GM19351 (cell line): ENCODE data around the gene PRRC2C.
"Not testable (repeated sequence)": the region's sequence is repeated elsewhere in the genome, so short reads cannot be mapped to it uniquely, and the experiment has no call there.

Source experiments
- ATAC-seq: cut with Tn5 transposase; IDR thresholded peaks from one replicate; pipeline ENCODE4 v1.9.1; 2021; ENCODE audit warnings: mild to moderate bottlenecking, moderate library complexity; ENCODE audit not compliant: unreplicated experiment

The PRRC2C gene

DNA sequence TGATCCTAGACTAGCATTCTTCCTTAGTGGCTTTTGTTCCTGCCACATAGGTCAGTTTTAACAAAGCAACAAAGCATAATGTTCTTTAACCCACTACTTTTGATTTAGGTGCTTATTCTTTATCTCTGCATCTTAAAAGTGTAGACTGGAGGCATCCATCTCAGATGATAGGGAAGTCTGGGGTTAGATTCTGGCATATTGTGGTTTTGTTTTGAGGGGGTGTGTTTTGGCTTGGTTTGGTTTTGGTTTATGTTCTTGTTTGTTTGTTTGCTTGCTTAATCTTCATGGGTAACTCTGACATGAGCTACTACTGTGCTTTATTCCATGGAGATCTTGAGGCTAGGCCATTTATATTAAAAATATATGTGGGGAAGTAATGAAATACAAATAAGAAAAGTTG lies 96.4 kb downstream of the PRRC2C start:
- ATAC-seq: no peak

DNA sequence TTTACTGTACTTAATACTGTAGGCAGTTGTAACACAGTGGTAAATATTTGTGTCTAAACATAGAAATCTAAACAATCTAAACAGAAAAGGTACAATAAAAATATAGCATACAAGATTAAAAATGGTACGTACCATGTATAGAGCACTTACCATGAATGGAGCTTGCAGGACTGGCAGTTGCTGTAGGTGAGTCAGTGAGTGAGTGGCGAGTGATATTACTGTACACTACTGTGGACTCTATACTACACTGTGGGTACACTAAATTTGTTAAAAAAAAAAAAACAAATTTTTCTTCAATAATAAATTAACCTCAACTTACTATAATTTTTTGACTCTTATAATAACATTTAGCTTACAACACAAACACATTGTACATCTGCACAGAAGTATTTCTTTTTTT lies 97.3 kb downstream of the PRRC2C start:
- ATAC-seq: no peak

DNA sequence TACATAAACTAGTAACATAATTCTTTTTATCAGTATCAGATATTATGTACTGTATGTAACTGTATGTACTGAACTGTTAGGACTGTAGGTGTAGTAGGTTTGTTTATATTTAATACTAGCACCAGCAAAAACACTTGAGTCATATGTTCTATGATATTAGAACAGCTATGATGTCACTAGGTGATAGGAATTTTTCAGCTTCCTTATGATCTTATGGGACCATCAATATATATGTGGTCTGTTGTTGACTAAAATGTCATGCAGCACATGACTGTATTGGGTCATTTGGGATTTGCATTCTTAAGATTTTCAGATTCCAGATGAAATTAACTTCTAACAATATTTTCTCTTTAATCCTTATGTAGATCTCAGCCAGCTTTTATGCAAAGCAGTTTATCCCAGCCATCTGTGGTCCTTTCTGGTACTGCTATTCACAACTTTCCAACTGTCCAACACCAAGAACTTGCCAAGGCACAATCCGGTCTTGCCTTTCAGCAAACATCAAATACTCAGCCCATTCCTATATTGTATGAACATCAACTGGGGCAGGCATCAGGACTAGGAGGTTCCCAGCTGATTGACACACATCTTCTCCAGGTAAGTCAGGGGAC lies 98.4 kb downstream of the PRRC2C start:
- ATAC-seq: no peak

DNA sequence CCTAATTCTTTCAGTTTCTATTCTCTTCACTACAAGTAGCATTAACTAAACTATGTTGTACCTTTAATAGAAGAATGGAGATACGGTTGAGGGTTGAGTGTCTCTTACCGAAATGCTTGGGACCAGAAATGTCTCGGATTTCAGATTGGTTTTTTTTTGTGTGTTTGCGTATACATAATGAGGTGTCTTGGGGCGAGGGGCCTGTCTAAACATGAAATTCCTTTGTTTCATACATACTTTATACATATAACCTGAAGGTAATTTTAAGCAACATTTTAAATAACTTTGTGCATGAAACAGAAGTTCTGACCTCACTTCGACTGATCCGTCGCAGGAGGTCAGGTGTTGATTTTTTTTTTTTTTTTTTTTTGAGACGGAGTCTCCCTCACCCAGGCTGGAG lies 100.4 kb downstream of the PRRC2C start:
- ATAC-seq: no peak

DNA sequence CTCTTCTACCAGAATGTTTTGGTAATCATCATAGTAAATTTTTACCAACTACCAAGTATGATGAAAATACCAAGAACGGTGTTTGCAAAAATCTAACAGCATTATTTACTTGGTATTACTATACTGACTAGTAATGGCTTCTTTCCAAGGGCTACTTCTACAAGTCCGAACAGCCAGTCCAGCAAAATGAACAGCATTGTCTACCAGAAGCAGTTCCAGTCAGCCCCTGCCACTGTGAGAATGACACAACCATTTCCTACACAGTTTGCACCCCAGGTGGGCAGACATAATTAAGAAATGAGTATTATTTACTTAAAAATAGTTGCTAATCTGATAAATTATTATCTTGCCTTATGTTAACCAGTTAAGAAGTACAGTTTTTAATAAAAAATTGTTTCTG lies 102.9 kb downstream of the PRRC2C start:
- ATAC-seq: no peak

DNA sequence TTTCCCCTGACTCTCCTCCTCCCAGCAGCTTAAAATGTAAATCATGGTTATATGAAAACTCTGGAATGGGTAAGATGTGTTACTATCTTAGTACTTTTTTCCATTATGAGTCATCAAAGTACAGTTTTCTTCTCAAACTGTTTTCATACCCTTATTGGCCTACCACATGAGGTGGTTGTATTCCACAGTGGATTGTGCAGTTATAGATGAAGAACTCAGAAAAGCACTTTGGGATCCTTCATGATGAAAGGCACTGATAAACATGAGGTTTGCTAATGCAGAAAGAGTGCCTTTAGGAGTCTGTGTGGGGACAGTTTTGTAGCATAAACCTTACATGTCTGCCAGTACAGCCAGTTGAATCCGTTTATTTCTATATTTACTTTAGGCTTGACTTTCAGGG lies 104.7 kb downstream of the PRRC2C start:
- no peak for ATAC-seq

DNA sequence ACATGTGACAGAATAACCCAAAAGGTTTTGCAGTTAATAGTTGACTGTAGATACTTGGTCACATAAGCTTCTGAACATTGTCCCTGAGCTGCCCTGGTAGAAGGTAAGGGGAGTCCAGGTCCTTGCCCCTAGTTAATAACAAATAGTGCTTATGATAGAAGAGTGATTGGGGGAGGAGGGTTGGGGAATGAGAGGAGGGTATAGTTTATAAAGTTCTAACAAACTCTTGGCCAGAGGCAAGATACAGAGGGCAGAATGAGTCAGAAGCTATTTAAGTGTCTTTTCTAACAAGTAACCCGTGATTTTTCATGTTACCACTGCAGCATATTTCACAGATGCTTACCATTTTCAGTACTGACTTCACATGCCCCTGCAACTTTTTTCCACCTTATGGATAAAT lies 110.0 kb downstream of the PRRC2C start:
- no peak for ATAC-seq

DNA sequence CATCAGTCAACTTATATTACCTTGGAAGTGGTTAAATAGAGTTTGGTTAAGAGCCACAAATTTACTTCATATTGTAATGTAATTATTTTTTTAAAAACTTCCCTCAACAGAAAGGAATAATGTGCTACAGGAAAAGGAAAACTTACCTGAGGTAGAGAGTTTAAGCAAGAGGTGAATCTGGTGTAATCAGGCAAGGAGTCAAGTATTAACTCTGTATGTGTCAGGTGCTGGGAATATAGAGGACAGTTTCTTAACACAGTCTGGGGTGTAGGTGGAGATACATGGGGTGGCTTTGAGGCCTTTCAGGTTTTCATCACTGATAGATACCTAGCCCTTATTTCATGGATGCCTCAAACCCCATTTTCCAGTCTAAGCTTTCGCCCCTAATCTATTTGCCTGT lies 110.8 kb downstream of the PRRC2C start:
- ATAC-seq: no peak

DNA sequence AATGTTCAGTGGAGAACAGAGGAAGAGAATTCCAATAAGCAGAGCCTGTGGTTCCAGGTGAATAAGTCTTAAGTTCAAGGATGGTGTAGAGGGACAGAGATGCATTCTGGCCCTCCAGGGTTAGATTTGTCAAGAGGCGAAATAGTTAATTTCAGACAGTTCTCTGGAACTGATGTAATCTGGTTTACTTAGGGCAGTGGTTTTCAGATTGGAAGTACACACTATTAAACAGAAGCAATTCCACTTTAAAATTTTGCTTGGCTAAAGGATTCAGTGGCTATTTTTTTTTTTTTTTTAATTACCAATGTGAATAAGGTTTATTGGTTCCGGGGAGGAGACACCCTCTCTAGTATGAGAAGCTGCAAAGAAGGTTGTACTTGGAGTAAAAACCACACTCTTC lies 111.4 kb downstream of the PRRC2C start:
- no peak for ATAC-seq

DNA sequence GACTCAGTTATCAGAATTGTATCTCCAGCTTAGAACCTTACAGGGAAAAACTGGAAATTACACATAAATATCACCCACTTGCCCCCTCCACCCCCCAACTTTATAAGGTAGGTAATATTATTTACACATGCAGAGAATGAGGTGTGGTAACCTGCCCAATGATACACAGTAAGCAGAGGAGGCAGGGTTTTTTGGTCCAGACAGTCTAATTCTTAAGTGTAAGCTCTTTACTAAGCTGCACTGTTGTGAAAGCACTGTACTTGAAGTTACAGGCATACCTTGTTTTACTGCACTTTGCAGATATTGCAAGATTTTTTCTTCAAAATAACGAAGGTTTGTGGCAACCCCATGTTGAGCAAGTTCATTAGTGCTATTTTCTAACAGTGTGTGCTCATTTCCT lies 111.9 kb downstream of the PRRC2C start:
- ATAC-seq: no peak

DNA sequence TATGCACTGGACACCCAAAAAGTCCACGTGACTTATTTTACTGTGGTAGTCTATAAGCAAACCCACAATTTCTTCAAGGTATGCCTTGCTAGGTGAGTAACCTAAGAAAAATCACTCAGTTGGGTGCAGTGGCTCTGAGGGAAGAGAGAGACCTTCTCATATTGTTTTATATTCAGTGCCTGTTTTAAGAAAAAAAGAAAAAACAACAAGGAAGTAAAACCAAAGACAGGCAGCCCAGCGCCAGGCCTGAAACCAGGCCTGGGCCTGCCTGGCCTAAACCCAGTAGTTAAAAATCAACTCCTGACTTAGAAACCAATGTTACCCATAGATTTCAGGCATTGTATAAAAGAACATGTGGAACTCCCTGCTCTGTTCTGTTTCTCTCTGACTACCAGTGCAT lies 115.0 kb downstream of the PRRC2C start:
- not testable (repeated sequence) for ATAC-seq

DNA sequence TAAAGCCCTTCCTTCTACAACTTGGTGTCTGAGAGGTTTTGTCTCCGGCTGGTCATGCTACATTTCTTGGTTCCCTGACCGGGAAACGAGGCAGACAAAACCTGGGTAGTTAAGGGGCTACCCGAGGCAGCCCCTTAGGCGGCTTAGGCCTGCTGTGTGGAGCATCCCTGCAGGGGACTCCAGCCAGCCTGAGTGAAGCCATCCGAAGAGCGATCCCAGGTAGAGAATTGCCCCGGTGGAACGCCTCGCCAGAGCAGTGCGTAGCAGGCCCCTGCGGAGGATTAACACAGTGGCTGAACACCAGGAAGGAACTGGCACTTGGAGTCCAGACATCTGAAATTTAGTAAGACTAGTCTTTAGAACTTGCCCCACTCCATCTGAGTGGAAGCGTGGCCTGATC lies 115.5 kb downstream of the PRRC2C start:
- no peak for ATAC-seq

DNA sequence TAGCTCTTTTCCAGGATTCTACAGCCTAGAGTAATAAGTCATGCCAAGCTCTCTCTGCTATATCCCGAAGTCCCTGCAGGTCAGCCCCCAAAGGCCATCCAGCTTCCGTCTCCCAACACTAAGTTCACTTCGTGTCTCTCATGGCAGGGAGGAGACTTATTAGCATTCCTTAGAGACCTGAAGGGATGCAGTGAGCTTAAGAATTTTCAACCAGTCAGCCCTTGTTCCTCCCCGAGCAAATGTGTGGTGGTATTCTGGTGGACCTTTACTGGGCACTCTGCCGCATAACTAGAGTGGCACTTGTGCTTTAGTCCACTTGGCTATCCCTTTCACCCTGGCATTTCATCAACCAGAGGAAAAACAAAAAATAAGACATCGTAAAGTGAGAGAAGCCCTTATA lies 117.7 kb downstream of the PRRC2C start:
- ATAC-seq: not testable (repeated sequence)

DNA sequence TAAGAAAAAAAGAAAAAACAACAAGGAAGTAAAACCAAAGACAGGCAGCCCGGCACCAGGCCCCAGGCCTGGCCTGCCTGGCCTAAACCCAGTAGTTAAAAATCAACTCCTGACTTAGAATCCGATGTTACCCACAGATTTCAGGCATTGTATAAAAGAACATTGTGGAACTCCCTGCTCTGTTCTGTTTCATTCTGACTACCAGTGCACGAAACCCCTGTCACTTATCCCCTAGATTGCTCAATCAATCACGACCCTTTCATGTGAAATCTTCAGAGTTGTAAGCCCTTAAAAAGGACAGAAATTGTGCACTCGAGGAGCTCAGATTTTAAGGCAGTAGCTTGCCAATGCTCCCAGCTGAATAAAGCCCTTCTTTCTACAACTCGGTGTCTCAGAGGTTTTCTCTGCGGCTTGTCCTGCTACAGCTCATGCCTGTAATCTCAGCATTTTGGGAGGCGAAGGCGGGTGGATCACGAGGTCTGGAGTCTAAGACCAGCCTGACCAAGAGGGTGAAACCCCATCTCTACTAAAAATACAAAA lies 121.1 kb downstream of the PRRC2C start:
- no peak for ATAC-seq

DNA sequence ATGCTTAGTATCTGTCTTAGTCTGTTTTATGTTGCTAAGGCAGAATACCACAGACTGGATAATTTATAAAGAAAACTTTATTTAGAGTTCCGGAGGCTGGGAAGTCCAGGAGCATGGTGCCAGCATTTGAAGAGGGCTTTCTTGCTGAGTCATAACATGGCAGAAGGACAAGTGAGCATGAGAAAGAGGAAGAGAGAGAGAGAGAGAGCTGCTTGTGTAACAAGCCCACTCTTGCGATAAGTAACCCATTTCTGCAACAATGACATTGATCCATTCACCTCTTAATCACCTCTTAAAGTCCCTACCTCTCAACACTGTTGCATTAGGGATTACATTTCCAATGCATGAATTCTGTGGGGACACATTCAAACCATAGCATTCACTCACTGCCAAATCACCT lies 125.1 kb downstream of the PRRC2C start:
- no peak for ATAC-seq

DNA sequence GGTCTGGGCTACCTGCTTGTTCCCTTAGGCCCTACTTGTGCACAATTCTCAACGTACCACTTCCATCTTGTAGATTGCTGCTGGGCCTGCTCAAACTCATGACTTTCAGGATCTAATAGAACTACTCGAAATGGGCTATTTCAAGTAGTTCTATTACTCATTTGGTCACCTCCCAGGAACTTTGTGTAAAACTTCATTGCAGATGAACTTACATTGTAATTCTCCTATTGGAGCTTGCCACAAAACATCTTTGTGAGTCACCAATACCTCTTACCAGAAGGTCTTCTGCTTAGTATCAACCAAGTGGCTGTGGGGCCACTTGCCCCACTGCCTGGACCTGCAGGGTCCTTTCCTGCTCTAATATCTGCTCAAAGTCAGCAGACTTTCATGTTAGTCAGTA lies 126.0 kb downstream of the PRRC2C start:
- no peak for ATAC-seq

DNA sequence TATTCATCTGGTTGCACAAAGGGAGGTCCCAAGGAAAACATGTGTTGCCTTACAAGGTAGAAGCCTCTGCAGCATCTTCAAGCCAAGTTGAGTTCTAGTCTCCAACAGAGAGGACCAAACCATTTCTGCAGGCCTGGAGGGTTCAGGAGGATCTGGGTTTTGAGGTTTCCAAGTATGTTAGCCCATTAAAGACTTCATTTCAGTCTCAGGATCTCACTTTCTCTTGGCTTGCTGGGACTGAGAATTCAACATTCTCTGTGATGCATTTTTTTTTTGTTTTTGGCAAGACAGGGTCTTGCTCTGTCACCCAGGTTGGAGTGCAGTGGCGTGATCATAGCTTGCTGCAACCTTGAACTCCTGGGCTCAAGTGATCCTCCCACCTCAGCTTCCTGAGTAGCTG lies 128.0 kb downstream of the PRRC2C start:
- ATAC-seq: no peak

DNA sequence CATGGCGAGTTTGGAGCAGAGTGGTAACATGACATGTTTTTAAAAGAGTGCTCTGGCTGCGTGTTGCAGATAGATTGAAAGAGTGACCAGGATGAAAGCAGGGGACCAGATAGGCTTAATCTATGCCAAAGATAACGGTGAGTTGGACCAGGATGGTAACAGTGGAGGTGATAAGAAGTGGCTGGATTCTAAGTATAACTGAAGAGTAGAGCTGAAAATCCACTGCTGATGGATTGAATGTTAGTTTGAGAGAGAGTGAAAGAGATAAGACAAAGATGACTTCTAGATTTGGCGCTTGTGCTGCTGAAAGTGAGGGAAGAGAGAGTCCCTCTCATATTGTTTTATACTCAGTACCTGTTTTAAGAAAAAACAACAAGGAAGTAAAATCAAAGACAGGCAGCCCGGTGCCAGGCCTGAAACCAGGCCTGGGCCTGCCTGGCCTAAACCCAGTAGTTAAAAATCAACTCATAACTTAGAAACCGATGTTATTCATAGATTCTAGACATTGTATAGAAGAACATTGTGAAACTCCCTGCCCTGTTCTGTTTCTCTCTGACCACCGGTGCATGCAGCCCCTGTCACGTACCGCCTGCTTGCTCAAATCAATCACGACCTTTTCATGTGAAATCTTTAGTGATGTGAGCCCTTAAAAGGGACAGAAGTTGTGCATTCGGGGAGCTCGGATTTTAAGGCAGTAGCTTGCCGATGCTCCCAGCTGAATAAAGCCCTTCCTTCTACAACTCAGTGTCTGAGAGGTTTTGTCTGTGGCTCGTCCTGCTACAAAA lies 130.0 kb downstream of the PRRC2C start:
- not testable (repeated sequence) for ATAC-seq

DNA sequence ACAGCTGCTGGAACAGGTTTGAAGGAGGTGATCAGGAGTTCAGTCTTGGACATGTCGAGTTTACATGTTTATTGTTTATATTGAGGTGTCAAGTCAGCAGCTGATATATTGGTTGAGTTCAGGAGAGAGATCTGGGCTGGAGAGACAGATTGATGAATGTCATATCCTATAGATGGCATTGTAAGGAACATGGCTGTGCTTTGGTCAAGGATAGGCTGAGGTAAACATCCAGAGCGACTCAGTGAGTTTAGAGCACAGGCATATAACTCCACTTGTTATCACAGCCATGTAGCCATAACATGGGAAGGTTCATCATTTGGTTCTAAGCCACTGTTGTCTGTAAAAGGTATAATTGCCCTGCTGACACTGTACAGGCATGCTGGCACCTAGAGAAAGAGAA lies 131.3 kb downstream of the PRRC2C start:
- no peak for ATAC-seq

DNA sequence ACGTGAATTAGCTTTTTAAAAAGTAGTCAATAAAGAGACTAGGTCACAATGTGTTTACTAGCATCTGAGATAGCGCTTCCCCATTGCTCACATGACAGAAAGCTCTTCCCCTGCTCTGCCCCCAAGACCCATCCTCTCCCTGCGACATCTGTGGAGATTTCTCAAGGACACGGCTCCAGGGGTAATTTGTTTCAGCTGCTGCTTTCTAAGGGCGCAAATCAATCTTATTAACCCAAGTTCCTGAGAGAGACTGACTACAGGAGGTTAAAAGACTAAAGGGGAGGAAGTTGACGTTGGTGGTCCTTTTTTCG lies 136.8 kb downstream of the PRRC2C start, which contains the start of gene MYOCOS:
Gene MYOCOS (plus strand): TSS at position 92 of the 311 bp plus-strand sequence. CDS start 1,641 bp downstream, outside the sequence.
- no peak for ATAC-seq

DNA sequence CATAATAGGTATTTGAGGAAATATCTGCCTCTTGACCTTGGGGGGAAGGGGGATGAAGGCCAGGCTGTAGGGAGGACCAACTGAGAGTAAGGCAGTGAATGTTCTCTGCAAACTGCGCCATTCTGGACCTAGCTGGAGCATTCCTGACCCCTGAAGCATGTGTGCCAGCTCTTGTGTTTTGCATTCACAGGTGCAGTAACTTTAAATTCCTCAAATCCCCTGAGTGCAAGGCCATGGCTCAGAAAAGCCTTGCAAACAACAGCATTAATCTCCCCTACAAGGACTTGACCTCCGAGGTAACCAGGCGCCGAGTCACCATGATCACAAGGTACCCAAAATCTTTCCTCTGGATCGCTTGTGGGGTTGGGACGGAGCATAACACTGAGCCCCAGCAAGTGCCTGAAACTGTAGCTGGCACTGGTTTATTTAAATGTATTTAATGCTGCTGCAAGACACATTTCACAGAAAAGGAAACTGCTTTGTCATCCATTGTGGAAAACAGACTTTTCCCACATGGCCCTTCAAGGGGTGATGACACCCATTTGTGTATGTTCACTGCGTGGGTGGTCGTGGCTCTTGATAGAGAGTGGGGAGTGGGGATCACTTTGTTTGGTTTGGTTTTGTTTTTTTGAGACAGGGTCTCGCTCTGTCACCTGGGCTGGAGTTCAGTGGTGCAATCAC lies 138.5 kb downstream of the PRRC2C start:
- ATAC-seq: no peak

DNA sequence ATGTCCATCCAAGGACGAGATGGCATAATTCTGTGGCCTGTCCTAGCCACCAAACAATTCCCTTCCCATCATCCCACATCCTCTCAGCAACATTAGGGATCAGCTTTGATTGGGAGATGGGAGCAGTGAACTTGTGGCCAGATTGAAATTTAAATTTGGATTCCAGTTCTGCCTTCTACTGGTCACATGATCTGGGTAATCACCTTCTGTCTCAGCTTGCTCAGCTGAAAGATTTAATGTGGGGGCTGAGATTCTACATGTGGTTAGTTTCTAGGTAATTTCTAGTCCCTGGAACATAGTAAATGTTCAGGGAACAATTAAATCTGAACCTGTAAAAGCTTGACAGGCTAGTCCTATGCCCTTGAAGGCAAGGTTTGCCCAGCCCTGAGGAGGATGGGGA lies 139.9 kb downstream of the PRRC2C start:
- no peak for ATAC-seq
